Measurements from ENCODE around the gene ASCC3.

DNA sequence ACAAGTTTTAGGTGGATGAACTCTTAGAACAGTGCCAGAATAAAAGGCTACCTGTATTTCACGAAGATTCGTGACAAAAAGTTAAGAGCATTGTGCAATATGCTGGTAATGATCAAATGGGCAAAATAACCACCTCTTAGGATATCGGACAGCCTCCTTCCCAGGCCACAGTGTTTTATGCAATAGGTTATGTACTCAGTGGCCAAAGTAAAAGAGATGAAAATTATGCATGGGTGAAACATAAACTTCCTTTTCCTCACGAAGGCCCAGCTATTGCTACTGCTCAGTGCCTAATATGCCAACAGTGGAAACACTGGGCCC, 262.8 kb downstream of the ASCC3 start:
- TF ChIP-seq, protein P1, sequence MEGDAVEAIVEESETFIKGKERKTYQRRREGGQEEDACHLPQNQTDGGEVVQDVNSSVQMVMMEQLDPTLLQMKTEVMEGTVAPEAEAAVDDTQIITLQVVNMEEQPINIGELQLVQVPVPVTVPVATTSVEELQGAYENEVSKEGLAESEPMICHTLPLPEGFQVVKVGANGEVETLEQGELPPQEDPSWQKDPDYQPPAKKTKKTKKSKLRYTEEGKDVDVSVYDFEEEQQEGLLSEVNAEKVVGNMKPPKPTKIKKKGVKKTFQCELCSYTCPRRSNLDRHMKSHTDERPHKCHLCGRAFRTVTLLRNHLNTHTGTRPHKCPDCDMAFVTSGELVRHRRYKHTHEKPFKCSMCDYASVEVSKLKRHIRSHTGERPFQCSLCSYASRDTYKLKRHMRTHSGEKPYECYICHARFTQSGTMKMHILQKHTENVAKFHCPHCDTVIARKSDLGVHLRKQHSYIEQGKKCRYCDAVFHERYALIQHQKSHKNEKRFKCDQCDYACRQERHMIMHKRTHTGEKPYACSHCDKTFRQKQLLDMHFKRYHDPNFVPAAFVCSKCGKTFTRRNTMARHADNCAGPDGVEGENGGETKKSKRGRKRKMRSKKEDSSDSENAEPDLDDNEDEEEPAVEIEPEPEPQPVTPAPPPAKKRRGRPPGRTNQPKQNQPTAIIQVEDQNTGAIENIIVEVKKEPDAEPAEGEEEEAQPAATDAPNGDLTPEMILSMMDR (IDR thresholded peaks at IDR 0.05): no peak
- TF ChIP-seq POLR2A (IDR thresholded peaks at IDR 0.05): no peak

Data from lower leg skin (tissue), 3 donors.